ENCODE measurements around the gene TFAP2A. TPM values are rescaled to one million over a fixed set of nuclear protein-coding genes. Genes with fewer than 3 reads are reported as not detected.

Gene TFAP2A
- total and polyA plus RNA-seq, 2 experiments from 2014 or later: 0.17 TPM; not detected in 1

GRCh38 chr6:10403385-10404106, 11.3 kb downstream of the TFAP2A start:
- Histone ChIP-seq H3K27me3 (peaks cover 93% of the 10 kb centered on the region), H3K9me3 (ENCODE audit: low read depth) (no peaks in the 10 kb centered on the region), H3K4me1 (ENCODE audit: low read depth) (no peaks in the 10 kb centered on the region), H3K4me3 (peak overlapping the region; percentile 36), H3K27ac (no peak overlapping the region), H3K36me3 (no peaks in the 10 kb centered on the region)
- no peak for TF ChIP-seq CTCF (IDR thresholded peaks at IDR 0.05; ENCODE audit: low read depth, low read length)
- peak in 1 of 2 donors; percentile 60 for DNase-seq (ENCODE audit: low read depth in 1 of 2, low spot score in 1 of 2)

DNA sequence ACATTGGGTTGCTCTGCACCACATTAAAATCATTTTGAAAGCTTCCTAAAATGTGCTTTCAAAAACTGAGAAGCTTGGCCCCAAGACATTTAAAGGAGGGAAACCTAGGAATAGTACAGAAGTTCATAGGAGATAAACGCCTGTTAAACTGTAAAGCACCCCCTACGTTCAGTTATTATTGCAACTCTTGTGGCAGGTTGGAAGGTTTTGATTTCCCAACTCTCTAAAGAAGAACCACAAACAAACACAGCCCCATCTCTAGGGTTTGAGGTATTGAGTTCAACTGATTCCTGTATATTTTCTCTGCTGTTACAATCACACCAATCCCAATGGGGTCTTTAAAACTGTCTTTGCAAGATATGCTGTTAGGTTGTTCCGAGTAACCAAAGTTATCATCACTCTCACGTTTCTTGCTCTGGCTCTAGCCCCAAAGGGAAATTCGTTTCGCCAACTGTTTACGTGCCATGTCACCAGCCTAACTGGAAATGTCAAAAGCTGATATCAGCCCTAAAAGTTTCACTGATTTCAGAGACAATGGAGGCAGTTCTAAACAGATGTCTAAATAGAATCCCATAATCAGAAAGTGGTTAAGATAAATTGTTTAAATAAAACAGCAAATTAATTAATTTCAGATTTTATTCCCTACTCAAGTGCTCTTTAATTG, 12.1 kb downstream of the TFAP2A start:
- Histone ChIP-seq H3K9me3 (ENCODE audit: low read depth) (no peaks in the 10 kb centered on the region), H3K4me3 (no peak overlapping the region), H3K36me3 (no peaks in the 10 kb centered on the region), H3K4me1 (ENCODE audit: low read depth) (no peaks in the 10 kb centered on the region), H3K27me3 (peaks cover 93% of the 10 kb centered on the region), H3K27ac (no peak overlapping the region)
- no peak for DNase-seq (ENCODE audit: low read depth in 1 of 2, low spot score in 1 of 2)
- no peak for TF ChIP-seq CTCF (IDR thresholded peaks at IDR 0.05; ENCODE audit: low read depth, low read length)

GRCh38 chr6:10401632-10402223, 13.1 kb downstream of the TFAP2A start:
- DNase-seq (ENCODE audit: low read depth in 1 of 2, low spot score in 1 of 2): no peak
- no peaks in the 10 kb centered on the region for H3K4me1 ChIP-seq (ENCODE audit: low read depth)
- no peak overlapping the region for H3K27ac ChIP-seq
- no peaks in the 10 kb centered on the region for H3K9me3 ChIP-seq (ENCODE audit: low read depth)
- no peak for TF ChIP-seq CTCF (IDR thresholded peaks at IDR 0.05; ENCODE audit: low read depth, low read length)
- H3K4me3 ChIP-seq: no peak overlapping the region
- no peaks in the 10 kb centered on the region for H3K36me3 ChIP-seq
- H3K27me3 ChIP-seq: peaks cover 93% of the 10 kb centered on the region

GRCh38 chr6:10401004-10401536, 13.8 kb downstream of the TFAP2A start:
- DNase-seq (ENCODE audit: low read depth in 1 of 2, low spot score in 1 of 2): no peak
- Histone ChIP-seq H3K36me3 (no peaks in the 10 kb centered on the region), H3K9me3 (ENCODE audit: low read depth) (no peaks in the 10 kb centered on the region), H3K4me1 (ENCODE audit: low read depth) (no peaks in the 10 kb centered on the region), H3K27me3 (peaks cover 93% of the 10 kb centered on the region), H3K4me3 (no peak overlapping the region), H3K27ac (no peak overlapping the region)
- no peak for TF ChIP-seq CTCF (IDR thresholded peaks at IDR 0.05; ENCODE audit: low read depth, low read length)

GRCh38 chr6:10400330-10400729, 14.5 kb downstream of the TFAP2A start:
- Histone ChIP-seq H3K4me3 (no peak overlapping the region), H3K27me3 (peaks cover 93% of the 10 kb centered on the region), H3K27ac (no peak overlapping the region)

More at GRCh38 chr6:10400330-10400729, 14.5 kb downstream of the TFAP2A start:
- DNase-seq (ENCODE audit: low read depth in 1 of 2, low spot score in 1 of 2): no peak
- Histone ChIP-seq H3K36me3 (no peaks in the 10 kb centered on the region), H3K4me1 (ENCODE audit: low read depth) (no peaks in the 10 kb centered on the region), H3K9me3 (ENCODE audit: low read depth) (no peaks in the 10 kb centered on the region)
- no peak for TF ChIP-seq CTCF (IDR thresholded peaks at IDR 0.05; ENCODE audit: low read depth, low read length)

Data from cardiac muscle cell (in vitro differentiated cells and primary cell).